ENCODE results near the gene PGAP2. TPM values are rescaled to one million over a fixed set of nuclear protein-coding genes. Genes with fewer than 3 reads are reported as not detected.
A peak's percentile ranks its signal among the peaks of the same experiment; 100 is the strongest.

The PGAP2 gene
- total RNA-seq, 1 donor from 2014 or later = 22.4 TPM

DNA sequence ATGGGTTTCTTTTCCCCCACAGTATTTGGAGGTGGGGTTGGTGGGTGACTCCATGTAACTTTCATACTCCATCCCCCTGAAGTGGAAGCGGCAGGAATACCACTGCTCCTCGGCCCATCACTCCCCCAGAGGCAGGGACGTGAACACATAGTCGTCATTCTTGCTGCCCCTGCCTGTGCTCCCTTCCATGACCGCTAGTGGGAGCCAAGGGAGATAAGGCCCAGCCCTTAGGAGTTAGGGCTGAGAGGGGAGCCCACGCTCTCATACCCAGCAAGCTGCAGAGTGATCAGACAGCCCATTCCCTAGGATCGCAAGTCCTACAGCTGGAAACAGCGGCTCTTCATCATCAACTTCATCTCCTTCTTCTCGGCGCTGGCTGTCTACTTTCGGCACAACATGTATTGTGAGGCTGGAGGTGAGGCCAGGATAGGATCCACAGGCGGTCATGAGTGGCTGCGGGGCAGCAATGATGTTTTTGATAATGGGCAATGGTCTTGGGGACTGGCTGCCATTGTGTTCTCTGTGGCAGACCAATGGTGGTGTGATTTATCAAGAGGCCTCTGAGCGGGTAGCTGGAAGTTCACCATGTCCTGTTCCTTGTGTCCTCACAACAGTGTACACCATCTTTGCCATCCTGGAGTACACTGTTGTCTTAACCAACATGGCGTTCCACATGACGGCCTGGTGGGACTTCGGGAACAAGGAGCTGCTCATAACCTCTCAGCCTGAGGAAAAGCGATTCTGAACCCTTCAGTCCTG lies 16.5 kb downstream of the PGAP2 start:
- no peaks in the 10 kb centered on the region for H3K27me3 ChIP-seq (ENCODE audit: insufficient read depth, low read length)
- peaks cover 6% of the 10 kb centered on the region for H3K4me1 Mint-ChIP-seq (ENCODE audit: low read depth, unreplicated experiment)
- H3K4me1 ChIP-seq (ENCODE audit: insufficient read depth, low read length) = no peaks in the 10 kb centered on the region
- H3K36me3 Mint-ChIP-seq (ENCODE audit: low read depth, unreplicated experiment) = peaks cover 30% of the 10 kb centered on the region
- peaks cover 17% of the 10 kb centered on the region for H3K36me3 ChIP-seq (ENCODE audit: insufficient read depth, low read length)
- no peaks in the 10 kb centered on the region for H3K9me3 ChIP-seq (ENCODE audit: insufficient read depth, low read depth, low read length)
- H4K20me1 ChIP-seq (ENCODE audit: insufficient read depth, low read length) = peaks cover 46% of the 10 kb centered on the region
- no peak overlapping the region for H3K4me3 Mint-ChIP-seq (ENCODE audit: unreplicated experiment)
- peaks cover 10% of the 10 kb centered on the region for H3K79me2 ChIP-seq (ENCODE audit: insufficient read depth, low read length)
- DNase-seq (ENCODE audit: low read depth) (no peak), FAIRE-seq (no peak)
- H2AFZ ChIP-seq (ENCODE audit: low read depth, low read length) = no peak overlapping the region
- no peak overlapping the region for H3K4me3 ChIP-seq (ENCODE audit: insufficient read depth, low read depth, low read length)
- H3K9ac ChIP-seq (ENCODE audit: low read length) = no peak overlapping the region
- no peak overlapping the region for H3K27ac Mint-ChIP-seq (ENCODE audit: unreplicated experiment)
- H3K9me3 Mint-ChIP-seq (ENCODE audit: unreplicated experiment) = no peaks in the 10 kb centered on the region
- H3K27ac ChIP-seq (ENCODE audit: low read depth, low read length) = no peak overlapping the region
- H3K4me2 ChIP-seq (ENCODE audit: low read length) = no peak overlapping the region
- peak; percentile 41 for TF ChIP-seq CTCF (IDR thresholded peaks at IDR 0.05; ENCODE audit: insufficient read depth, low read depth, low read length)
- no peak for TF ChIP-seq EZH2 (IDR thresholded peaks at IDR 0.05; ENCODE audit: insufficient read depth, low read length)
- no peaks in the 10 kb centered on the region for H3K27me3 Mint-ChIP-seq (ENCODE audit: low read depth, unreplicated experiment)

- Mint-ChIP-seq H3K4me3 (ENCODE audit: unreplicated experiment) (no peak overlapping the region), H3K36me3 (ENCODE audit: low read depth, unreplicated experiment) (peaks cover 32% of the 10 kb centered on the region), H3K27me3 (ENCODE audit: low read depth, unreplicated experiment) (no peaks in the 10 kb centered on the region), H3K9me3 (ENCODE audit: unreplicated experiment) (no peaks in the 10 kb centered on the region), H3K27ac (ENCODE audit: unreplicated experiment) (no peak overlapping the region), H3K4me1 (ENCODE audit: low read depth, unreplicated experiment) (peaks cover 7% of the 10 kb centered on the region)
- no peak overlapping the region for H2AFZ ChIP-seq (ENCODE audit: low read depth, low read length)
- peaks cover 21% of the 10 kb centered on the region for H3K36me3 ChIP-seq (ENCODE audit: insufficient read depth, low read length)
- DNase-seq (ENCODE audit: low read depth) (no peak), FAIRE-seq (no peak)
- no peaks in the 10 kb centered on the region for H3K4me1 ChIP-seq (ENCODE audit: insufficient read depth, low read length)
- no peak overlapping the region for H3K4me2 ChIP-seq (ENCODE audit: low read length)
- no peaks in the 10 kb centered on the region for H3K27me3 ChIP-seq (ENCODE audit: insufficient read depth, low read length)
- no peak overlapping the region for H3K9ac ChIP-seq (ENCODE audit: low read length)
- H3K27ac ChIP-seq (ENCODE audit: low read depth, low read length) = no peak overlapping the region
- H3K4me3 ChIP-seq (ENCODE audit: insufficient read depth, low read depth, low read length) = no peak overlapping the region
- no peaks in the 10 kb centered on the region for H3K9me3 ChIP-seq (ENCODE audit: insufficient read depth, low read depth, low read length)
- peaks cover 17% of the 10 kb centered on the region for H3K79me2 ChIP-seq (ENCODE audit: insufficient read depth, low read length)
- H4K20me1 ChIP-seq (ENCODE audit: insufficient read depth, low read length) = peaks cover 53% of the 10 kb centered on the region
- no peak for TF ChIP-seq CTCF (IDR thresholded peaks at IDR 0.05; ENCODE audit: insufficient read depth, low read depth, low read length)
- no peak for TF ChIP-seq EZH2 (IDR thresholded peaks at IDR 0.05; ENCODE audit: insufficient read depth, low read length)
Observed at GRCh38 chr11:3825473-3826154, 17.3 kb downstream of the PGAP2 start.

DNA sequence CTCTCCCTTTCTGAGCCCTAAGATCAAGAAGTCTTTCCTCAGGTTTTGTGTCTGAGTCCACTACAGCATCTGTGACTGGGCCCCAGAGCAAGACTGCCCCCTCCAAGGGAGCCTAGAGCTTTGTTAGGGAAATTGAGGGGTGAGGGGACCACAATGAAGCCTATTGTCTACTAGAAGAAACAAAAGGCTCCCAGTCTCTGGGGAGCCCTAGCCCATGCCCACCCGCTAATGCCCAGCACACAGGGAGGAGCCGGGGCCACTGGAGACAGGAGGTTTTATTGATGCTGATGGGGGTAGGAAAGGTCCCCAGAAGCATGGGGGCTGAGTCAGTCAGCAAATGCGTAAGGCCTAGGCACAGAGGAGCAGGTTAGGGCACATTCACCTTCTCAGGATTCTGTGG lies 18.4 kb downstream of the PGAP2 start:
- Mint-ChIP-seq H3K27me3 (ENCODE audit: low read depth, unreplicated experiment) (no peaks in the 10 kb centered on the region), H3K36me3 (ENCODE audit: low read depth, unreplicated experiment) (peaks cover 28% of the 10 kb centered on the region), H3K27ac (ENCODE audit: unreplicated experiment) (no peak overlapping the region), H3K4me3 (ENCODE audit: unreplicated experiment) (no peak overlapping the region), H3K4me1 (ENCODE audit: low read depth, unreplicated experiment) (peaks cover 16% of the 10 kb centered on the region), H3K9me3 (ENCODE audit: unreplicated experiment) (no peaks in the 10 kb centered on the region)
- Histone ChIP-seq H3K9ac (ENCODE audit: low read length) (no peak overlapping the region), H3K27ac (ENCODE audit: low read depth, low read length) (no peak overlapping the region), H3K4me3 (ENCODE audit: insufficient read depth, low read depth, low read length) (no peak overlapping the region), H2AFZ (ENCODE audit: low read depth, low read length) (no peak overlapping the region), H3K4me2 (ENCODE audit: low read length) (no peak overlapping the region), H3K9me3 (ENCODE audit: insufficient read depth, low read depth, low read length) (no peaks in the 10 kb centered on the region), H3K4me1 (ENCODE audit: insufficient read depth, low read length) (no peaks in the 10 kb centered on the region), H3K79me2 (ENCODE audit: insufficient read depth, low read length) (peaks cover 28% of the 10 kb centered on the region), H4K20me1 (ENCODE audit: insufficient read depth, low read length) (peaks cover 64% of the 10 kb centered on the region), H3K36me3 (ENCODE audit: insufficient read depth, low read length) (peaks cover 21% of the 10 kb centered on the region), H3K27me3 (ENCODE audit: insufficient read depth, low read length) (no peaks in the 10 kb centered on the region)
- TF ChIP-seq CTCF (IDR thresholded peaks at IDR 0.05; ENCODE audit: insufficient read depth, low read depth, low read length) = no peak
- TF ChIP-seq EZH2 (IDR thresholded peaks at IDR 0.05; ENCODE audit: insufficient read depth, low read length) = no peak
- no peak for DNase-seq (ENCODE audit: low read depth)
- FAIRE-seq = no peak

All from astrocyte (in vitro differentiated cells and primary cell).